DND-41 (cell line): ENCODE results near the gene ARSG.

Source experiments
- ATAC-seq: fragments of 200-7000 bp; cut with Tn5 transposase; 3 replicates; pipeline ENCODE4 v1.9.1; 2021; ENCODE audit warnings: low read depth; ENCODE audit not compliant: insufficient read depth
- DNase-seq: peaks from one replicate; pipeline ENCODE4 v3.0.0-alpha.2; 2020
- H2AFZ ChIP-seq: 2 replicates; pipeline ENCODE4 v1.6.0; 2012; ENCODE audit warnings: low read depth, low read length
- H3K27ac ChIP-seq: 2 replicates; pipeline ENCODE4 v1.5.1; 2012; ENCODE audit warnings: low read length, inconsistent platforms
- H3K27me3 ChIP-seq: fragments of 200-600 bp; sonication (generic); 2 replicates; pipeline ENCODE4 v1.6.0; 2012; ENCODE audit warnings: low read length, mild to moderate bottlenecking, inconsistent platforms; ENCODE audit not compliant: insufficient read depth, poor library complexity
- H3K36me3 ChIP-seq: 2 replicates; pipeline ENCODE4 v1.5.1; 2012; ENCODE audit warnings: low read length, inconsistent platforms; ENCODE audit not compliant: insufficient read depth
- H3K4me1 ChIP-seq: 2 replicates; pipeline ENCODE4 v1.5.1; 2012; ENCODE audit warnings: mild to moderate bottlenecking, low read length; ENCODE audit not compliant: insufficient read depth
- H3K4me2 ChIP-seq: 2 replicates; pipeline ENCODE4 v1.6.0; 2012; ENCODE audit warnings: mild to moderate bottlenecking, moderate library complexity, low read length, inconsistent platforms; ENCODE audit not compliant: insufficient read depth
- H3K4me3 ChIP-seq, 2 experiments: fragments of 200-600 bp in 1 of 2; shearing (Covaris generic) in 1 of 2; 2 replicates each; pipeline ENCODE4 v1.5.1; 2012 to 2016; ENCODE audit warnings: inconsistent platforms in 2 of 2, low read length in 2 of 2, mild to moderate bottlenecking in 2 of 2, low read depth in 1 of 2, moderate library complexity in 1 of 2
- H3K79me2 ChIP-seq: 2 replicates; pipeline ENCODE4 v1.6.0; 2012; ENCODE audit warnings: low read length, inconsistent platforms; ENCODE audit not compliant: insufficient read depth
- H3K9ac ChIP-seq: 2 replicates; pipeline ENCODE4 v1.6.0; 2012; ENCODE audit warnings: low read depth, mild to moderate bottlenecking, inconsistent platforms, low read length, moderate library complexity
- H3K9me3 ChIP-seq: 2 replicates; pipeline ENCODE4 v1.5.1; 2012; ENCODE audit warnings: low read length, moderate library complexity, mild to moderate bottlenecking, inconsistent platforms; ENCODE audit not compliant: insufficient read depth, severe bottlenecking
- H4K20me1 ChIP-seq: 2 replicates; pipeline ENCODE4 v1.6.0; 2012; ENCODE audit warnings: low read length; ENCODE audit not compliant: insufficient read depth
- EZH2 ChIP-seq: IDR thresholded peaks from 3 replicates; pipeline ENCODE4 v1.6.1; 2012; ENCODE audit warnings: borderline replicate concordance, low read depth, mild to moderate bottlenecking, moderate library complexity, low read length, inconsistent platforms; ENCODE audit not compliant: severe bottlenecking
- TF ChIP-seq, protein P1 (sequence below): IDR thresholded peaks from 2 replicates; pipeline ENCODE4 v1.5.1; 2012; ENCODE audit warnings: borderline replicate concordance, low read length, moderate library complexity, mild to moderate bottlenecking; ENCODE audit not compliant: poor library complexity, severe bottlenecking; ENCODE audit errors: extremely low read depth

Gene ARSG

DNA sequence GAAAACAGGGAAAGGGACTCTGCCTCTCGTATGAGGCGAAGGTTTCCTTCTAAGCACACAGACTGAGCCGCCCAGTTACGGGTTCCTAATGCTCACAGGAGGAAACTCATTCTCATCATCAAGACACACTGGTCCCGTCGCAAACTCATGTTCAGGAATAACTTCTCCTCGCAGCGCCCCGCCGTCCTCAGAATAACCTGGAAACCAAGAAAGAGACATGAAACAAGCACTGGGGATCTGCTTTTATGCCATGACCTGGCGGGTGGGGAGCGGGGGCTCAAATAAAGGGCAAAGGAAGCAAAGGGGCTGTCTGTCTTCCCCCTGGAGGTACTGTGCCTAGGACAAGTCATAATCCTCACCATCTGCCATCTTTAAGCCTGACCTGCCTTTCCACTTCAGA is 134.7 kb downstream of the ARSG start:
- TF ChIP-seq EZH2, result no peak
- TF ChIP-seq, protein P1, sequence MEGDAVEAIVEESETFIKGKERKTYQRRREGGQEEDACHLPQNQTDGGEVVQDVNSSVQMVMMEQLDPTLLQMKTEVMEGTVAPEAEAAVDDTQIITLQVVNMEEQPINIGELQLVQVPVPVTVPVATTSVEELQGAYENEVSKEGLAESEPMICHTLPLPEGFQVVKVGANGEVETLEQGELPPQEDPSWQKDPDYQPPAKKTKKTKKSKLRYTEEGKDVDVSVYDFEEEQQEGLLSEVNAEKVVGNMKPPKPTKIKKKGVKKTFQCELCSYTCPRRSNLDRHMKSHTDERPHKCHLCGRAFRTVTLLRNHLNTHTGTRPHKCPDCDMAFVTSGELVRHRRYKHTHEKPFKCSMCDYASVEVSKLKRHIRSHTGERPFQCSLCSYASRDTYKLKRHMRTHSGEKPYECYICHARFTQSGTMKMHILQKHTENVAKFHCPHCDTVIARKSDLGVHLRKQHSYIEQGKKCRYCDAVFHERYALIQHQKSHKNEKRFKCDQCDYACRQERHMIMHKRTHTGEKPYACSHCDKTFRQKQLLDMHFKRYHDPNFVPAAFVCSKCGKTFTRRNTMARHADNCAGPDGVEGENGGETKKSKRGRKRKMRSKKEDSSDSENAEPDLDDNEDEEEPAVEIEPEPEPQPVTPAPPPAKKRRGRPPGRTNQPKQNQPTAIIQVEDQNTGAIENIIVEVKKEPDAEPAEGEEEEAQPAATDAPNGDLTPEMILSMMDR, result no peak
- H3K9ac ChIP-seq, result no peak overlapping the region
- H4K20me1 ChIP-seq, result no peaks in the 10 kb centered on the region
- peaks cover 20% of the 10 kb centered on the region for H3K36me3 ChIP-seq
- H3K4me1 ChIP-seq, result no peaks in the 10 kb centered on the region
- no peaks in the 10 kb centered on the region for H3K27me3 ChIP-seq
- H3K27ac ChIP-seq, result no peak overlapping the region
- no peak overlapping the region for H3K4me3 ChIP-seq
- H3K9me3 ChIP-seq, result no peaks in the 10 kb centered on the region
- H3K4me2 ChIP-seq, result no peak overlapping the region
- ATAC-seq (no peak), DNase-seq (no peak)
- no peaks in the 10 kb centered on the region for H3K79me2 ChIP-seq
- H2AFZ ChIP-seq, result no peak overlapping the region

DNA sequence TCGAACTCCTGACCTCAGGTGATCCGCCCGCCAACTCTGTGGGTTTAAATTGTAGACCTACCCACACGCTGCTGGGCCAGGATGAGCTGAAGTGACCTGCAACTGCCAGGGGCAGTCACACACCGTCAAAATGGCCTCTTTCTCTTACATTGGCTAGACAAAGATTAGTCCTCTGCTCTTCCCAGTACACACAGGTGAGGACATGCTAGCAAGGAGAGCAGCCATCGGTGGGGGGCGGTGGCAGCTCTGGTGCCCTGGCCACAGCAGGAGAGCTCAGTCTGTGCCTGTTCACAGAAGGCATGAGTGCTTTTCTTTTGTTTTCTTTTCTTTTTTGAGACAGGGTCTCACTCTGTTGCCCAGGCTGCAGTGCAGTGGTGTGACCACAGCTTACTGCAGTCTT is 136.3 kb downstream of the ARSG start:
- Histone ChIP-seq H3K4me3 (no peak overlapping the region), H3K36me3 (peaks cover 24% of the 10 kb centered on the region), H3K4me1 (no peaks in the 10 kb centered on the region), H2AFZ (no peak overlapping the region), H3K9me3 (no peaks in the 10 kb centered on the region), H3K79me2 (no peaks in the 10 kb centered on the region), H3K9ac (no peak overlapping the region), H3K27ac (no peak overlapping the region), H3K27me3 (no peaks in the 10 kb centered on the region), H4K20me1 (no peaks in the 10 kb centered on the region), H3K4me2 (no peak overlapping the region)
- no peak for DNase-seq
- TF ChIP-seq, protein P1, result no peak
- no peak for TF ChIP-seq EZH2
- ATAC-seq, result no peak

DNA sequence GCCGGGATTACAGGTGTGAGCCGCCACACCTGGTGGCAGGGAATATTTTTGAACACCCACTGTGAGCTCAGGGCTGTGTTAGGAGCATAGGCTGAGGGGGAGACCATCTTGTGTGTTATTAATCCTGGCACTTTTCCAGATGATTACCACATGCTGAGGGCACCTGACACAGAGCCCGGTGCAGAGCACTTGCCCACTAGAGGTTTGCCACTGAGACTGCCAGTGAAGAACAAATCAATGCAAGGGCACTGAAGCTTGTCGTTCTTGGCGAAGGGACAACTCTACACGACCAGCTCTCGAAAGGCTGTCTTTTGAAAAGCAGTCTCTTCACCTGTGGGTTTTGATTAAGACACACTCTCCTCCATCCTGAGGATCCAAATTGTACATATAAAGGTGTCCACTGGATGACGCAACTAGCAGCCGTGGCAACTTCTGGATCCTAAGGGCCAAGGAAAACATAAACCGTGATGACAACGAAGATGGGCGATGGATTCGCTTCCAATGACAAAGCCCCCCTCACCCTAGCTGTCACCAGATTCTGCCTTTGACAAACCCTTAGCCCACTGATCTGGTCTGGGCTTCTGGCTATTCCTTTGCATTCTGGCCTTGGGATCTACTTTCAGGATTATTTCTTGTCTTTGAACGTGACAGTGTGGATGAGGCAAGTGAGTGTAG is 137.3 kb downstream of the ARSG start:
- ATAC-seq (no peak), DNase-seq (no peak)
- Histone ChIP-seq H3K4me1 (no peaks in the 10 kb centered on the region), H3K4me3 (no peak overlapping the region), H3K4me2 (no peak overlapping the region), H2AFZ (no peak overlapping the region), H3K27me3 (no peaks in the 10 kb centered on the region), H3K79me2 (no peaks in the 10 kb centered on the region), H3K36me3 (peaks cover 25% of the 10 kb centered on the region), H3K9ac (no peak overlapping the region), H4K20me1 (no peaks in the 10 kb centered on the region), H3K27ac (no peak overlapping the region), H3K9me3 (no peaks in the 10 kb centered on the region)
- TF ChIP-seq, protein P1, result no peak
- no peak for TF ChIP-seq EZH2

DNA sequence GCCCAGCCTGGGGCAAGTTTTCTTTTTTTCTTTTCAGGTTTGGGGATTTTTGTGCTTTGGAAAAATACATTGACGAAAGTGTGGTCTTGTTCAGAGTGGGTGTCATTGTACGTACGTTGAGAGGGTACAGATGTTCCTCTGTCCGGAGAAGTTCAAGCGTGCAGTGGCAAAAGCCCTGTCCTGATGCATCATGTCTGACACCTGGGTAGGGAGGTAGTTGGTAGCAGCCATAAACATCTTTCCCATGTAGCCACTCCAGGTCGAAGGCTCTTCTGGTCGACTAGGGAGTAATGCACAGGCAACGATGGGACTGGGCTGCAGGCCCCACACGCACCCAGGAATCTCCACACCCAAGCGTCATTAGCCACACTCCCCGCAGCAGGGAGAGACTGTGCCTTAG is 138.6 kb downstream of the ARSG start:
- H3K27me3 ChIP-seq, result no peaks in the 10 kb centered on the region
- ATAC-seq, result no peak
- TF ChIP-seq EZH2, result no peak
- TF ChIP-seq, protein P1, result no peak
- no peaks in the 10 kb centered on the region for H4K20me1 ChIP-seq
- H3K27ac ChIP-seq, result no peak overlapping the region
- H3K4me3 ChIP-seq, result no peak overlapping the region
- H3K79me2 ChIP-seq, result no peaks in the 10 kb centered on the region
- H2AFZ ChIP-seq, result no peak overlapping the region
- H3K9ac ChIP-seq, result no peak overlapping the region
- no peak overlapping the region for H3K4me2 ChIP-seq
- H3K9me3 ChIP-seq, result no peaks in the 10 kb centered on the region
- peaks cover 21% of the 10 kb centered on the region for H3K36me3 ChIP-seq
- no peak for DNase-seq
- peaks cover 3% of the 10 kb centered on the region; the same call in 1 of the 2 replicates for H3K4me1 ChIP-seq
